NCI-H2171 treated with DMSO at 0.1 percent for 48 hours (cell line): Measurements from ENCODE around the gene GDPD3.

Experiments
- DNase-seq: peaks from one replicate; lab custom pipeline; 2025; lab: John Stamatoyannopoulos, UW

Gene GDPD3

GRCh38 chr16:30095166-30096078, 17.9 kb downstream of the GDPD3 start:
- DNase-seq: no peak

GRCh38 chr16:30094541-30095165, 18.7 kb downstream of the GDPD3 start:
- no peak for DNase-seq

- peak; percentile 59 for DNase-seq
These were observed 20.8 kb downstream of the GDPD3 start for GRCh38 chr16:30092373-30093010.

- peak; percentile 89 for DNase-seq
These were observed 21.6 kb downstream of the GDPD3 start, which contains the start of gene TBX6 for GRCh38 chr16:30091474-30092372. Gene TBX6 (minus strand): TSS chr16:30091924. CDS start chr16:30091193, 731 bp downstream.

GRCh38 chr16:30090610-30091331, 22.6 kb downstream of the GDPD3 start:
- DNase-seq: no peak

- DNase-seq: no peak
These were observed 24.3 kb downstream of the GDPD3 start for GRCh38 chr16:30088832-30089624.

GRCh38 chr16:30088237-30088831, 25.0 kb downstream of the GDPD3 start:
- DNase-seq: no peak

GRCh38 chr16:30087181-30087898, 26.0 kb downstream of the GDPD3 start:
- no peak for DNase-seq

- DNase-seq: no peak
These were observed 26.8 kb downstream of the GDPD3 start for GRCh38 chr16:30086291-30087140.

GRCh38 chr16:30085820-30086219, 27.5 kb downstream of the GDPD3 start:
- DNase-seq: no peak

GRCh38 chr16:30085247-30085646, 28.1 kb downstream of the GDPD3 start:
- no peak for DNase-seq

GRCh38 chr16:30084816-30085159, 28.5 kb downstream of the GDPD3 start:
- DNase-seq: no peak

GRCh38 chr16:30084096-30084815, 29.1 kb downstream of the GDPD3 start:
- DNase-seq: no peak

- DNase-seq: no peak
These were observed 29.9 kb downstream of the GDPD3 start for GRCh38 chr16:30083216-30084055.

- no peak for DNase-seq
These were observed 30.7 kb downstream of the GDPD3 start for GRCh38 chr16:30082545-30083090.

- DNase-seq: peak; percentile 72
These were observed 33.9 kb downstream of the GDPD3 start for GRCh38 chr16:30079480-30079879.
